HPDE6-E6E7 (cell line): Measurements from ENCODE around the gene PI4K2B.
"Not testable (repeated sequence)": the region's sequence is repeated elsewhere in the genome, so short reads cannot be mapped to it uniquely, and the experiment has no call there.

Experiments used
- DNase-seq: peaks from one replicate; pipeline ENCODE4 v3.0.0; 2011; ENCODE audit warnings: missing footprints; ENCODE audit errors: extremely low spot score

The PI4K2B gene

GRCh38 chr4:25306518-25307057, 72.8 kb downstream of the PI4K2B start:
- no peak for DNase-seq

DNA sequence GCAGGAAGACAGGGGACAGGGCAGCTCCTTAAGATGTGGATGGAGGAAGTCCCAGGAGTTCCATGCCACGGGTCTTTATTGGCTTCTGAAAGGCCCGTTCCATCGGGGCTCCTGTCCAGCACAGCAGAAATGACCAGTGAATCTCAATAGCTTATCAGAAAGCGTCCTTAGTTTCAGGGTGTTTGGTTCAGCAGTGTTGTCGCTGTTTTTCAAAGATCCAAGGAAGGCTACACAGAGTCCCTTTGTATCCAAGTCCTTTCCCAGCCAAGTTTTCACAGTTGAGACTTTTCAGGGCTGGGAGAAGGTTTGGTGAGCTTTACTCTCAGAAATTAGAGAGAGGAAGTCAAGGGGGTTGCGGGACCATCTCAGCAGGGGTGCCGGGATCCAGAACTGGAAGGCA, 73.8 kb downstream of the PI4K2B start:
- DNase-seq, result no peak

DNA sequence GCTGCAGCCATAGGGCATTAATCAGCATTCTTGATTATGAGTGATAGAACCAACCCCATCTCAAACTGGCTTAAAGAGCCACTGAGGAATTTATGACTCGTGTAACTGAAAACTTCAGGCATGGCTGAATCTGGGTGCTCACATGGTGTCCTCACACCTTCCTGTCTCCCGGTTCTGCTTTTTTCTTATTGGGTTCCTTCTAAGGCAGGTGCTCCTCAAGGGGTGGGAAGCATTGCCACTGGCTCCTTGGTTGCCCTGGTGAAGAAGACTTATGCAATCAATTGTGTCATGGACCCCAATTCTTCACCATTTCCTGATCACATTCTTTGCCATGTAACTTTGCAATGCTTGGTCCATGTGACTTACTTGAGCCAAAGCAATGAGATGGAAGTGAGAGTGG, 74.5 kb downstream of the PI4K2B start:
- DNase-seq, result no peak

DNA sequence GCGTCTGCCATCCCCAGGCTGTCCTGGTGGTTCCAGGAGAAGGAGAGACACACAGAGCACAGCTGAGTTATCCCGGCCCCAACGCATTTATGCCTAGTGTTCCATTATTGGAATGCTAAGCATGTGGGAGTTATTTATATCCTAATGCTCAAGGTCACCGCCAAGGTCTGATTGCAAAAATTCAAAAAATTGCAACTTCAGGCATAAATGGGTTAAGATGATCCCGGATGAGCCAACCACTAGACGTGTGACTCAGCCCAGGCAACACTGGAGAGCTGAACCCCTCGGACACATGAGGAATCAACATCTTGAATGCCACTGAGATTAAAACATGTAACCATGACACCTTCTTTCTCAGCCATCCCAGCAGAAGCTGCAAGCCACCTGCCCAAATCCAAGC, 74.9 kb downstream of the PI4K2B start:
- no peak for DNase-seq

- no peak for DNase-seq
Measured at GRCh38 chr4:25310066-25310802, 76.4 kb downstream of the PI4K2B start.

GRCh38 chr4:25310803-25311166, 77.0 kb downstream of the PI4K2B start:
- no peak for DNase-seq

- DNase-seq, result peak; percentile 54
Measured at GRCh38 chr4:25312496-25313200, 78.8 kb downstream of the PI4K2B start, which contains the start of gene ZCCHC4. Gene ZCCHC4 (plus strand): TSS chr4:25312774. CDS start chr4:25312810, 36 bp downstream.

GRCh38 chr4:25313201-25313895, 79.5 kb downstream of the PI4K2B start:
- no peak for DNase-seq

GRCh38 chr4:25320336-25320735, 86.5 kb downstream of the PI4K2B start:
- DNase-seq, result no peak

DNA sequence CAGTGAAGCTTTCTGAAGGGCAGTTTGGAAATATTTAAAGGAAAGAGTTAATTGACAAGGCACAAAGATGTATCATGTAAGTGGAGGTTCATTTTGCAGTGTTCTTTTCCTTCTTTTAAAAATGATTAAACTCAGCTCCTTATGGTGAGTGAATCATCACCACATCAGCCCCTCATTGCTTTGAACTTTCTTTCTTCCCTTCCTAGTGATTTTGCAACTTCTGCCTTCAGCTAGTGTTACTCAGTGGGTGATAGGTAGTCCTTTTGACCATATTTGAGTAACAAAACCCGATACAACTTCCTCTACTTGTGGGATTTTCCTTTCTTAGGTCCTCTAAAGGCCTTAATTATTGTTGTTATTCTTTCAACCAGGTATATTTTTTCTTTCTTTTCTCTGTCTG, 86.9 kb downstream of the PI4K2B start:
- DNase-seq, result peak; percentile 77

DNA sequence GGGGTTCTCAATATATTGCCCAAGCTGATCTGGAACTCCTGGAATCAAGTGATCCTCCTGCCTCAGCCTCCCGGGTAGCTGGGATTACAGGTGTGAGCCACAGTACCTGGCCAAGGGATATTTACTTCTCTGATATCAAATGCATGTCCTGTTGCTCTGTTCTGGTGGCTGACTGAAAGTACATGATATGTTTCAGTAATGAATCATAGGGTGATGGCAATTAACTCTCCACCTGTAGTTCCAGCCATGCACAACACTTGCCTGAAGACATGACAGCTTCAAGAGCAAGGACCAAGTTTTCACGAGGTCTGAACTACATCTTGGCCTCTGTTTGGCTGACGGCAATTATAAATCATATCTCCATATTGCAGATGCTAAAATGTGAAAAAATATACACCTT, 87.9 kb downstream of the PI4K2B start:
- no peak for DNase-seq

- not testable (repeated sequence) for DNase-seq
Measured at GRCh38 chr4:25328463-25328862, 94.6 kb downstream of the PI4K2B start.
